ACHN (cell line): Measurements from ENCODE around the gene PERM1.

Experiments used
- DNase-seq: peaks from one replicate; pipeline ENCODE4 v3.0.0-alpha.2; 2015
- in situ Hi-C: cut with HindIII; loops from 2 replicates; pipeline ENCODE4 v1.10.0; 2017; ENCODE audit warnings: low sequenced_read_pairs, low pct_ligation_motif_present, low pct_unique_long_range_greater_than_20kb

The PERM1 gene

GRCh38 chr1:930633-931138, 51.2 kb downstream of the PERM1 start:
- in situ Hi-C loops, result no loop called here

GRCh38 chr1:929712-930632, 51.9 kb downstream of the PERM1 start:
- DNase-seq, result no peak
- in situ Hi-C loops, result no loop called here

More at GRCh38 chr1:930633-931138, 51.2 kb downstream of the PERM1 start:
- DNase-seq, result no peak

- in situ Hi-C loops, result no loop called here
- no peak for DNase-seq
These were observed 52.9 kb downstream of the PERM1 start for GRCh38 chr1:928825-929661.

- no peak for DNase-seq
- in situ Hi-C loops, result no loop called here
These were observed 54.1 kb downstream of the PERM1 start for GRCh38 chr1:927748-928147.

- no peak for DNase-seq
These were observed 54.7 kb downstream of the PERM1 start for GRCh38 chr1:927234-927633.

GRCh38 chr1:925561-926421, 56.1 kb downstream of the PERM1 start:
- in situ Hi-C loops, result no loop called here
- peak; percentile 43 for DNase-seq

More at GRCh38 chr1:927234-927633, 54.7 kb downstream of the PERM1 start:
- in situ Hi-C loops, result no loop called here
